Measurements from ENCODE around the gene NBPF10.
"Not testable (repeated sequence)": the region's sequence is repeated elsewhere in the genome, so short reads cannot be mapped to it uniquely, and the experiment has no call there.

The NBPF10 gene

GRCh38 chr1:146144465-146144864, at the start of gene NBPF10:
TSS of gene NBPF10 (minus strand) at chr1:146144804. CDS start at chr1:146144769, 35 bp downstream.
- intact Hi-C loops (cut with DNase I) = not testable (repeated sequence)

GRCh38 chr1:146174531-146174930, 29.9 kb upstream of the NBPF10 start:
- intact Hi-C loops (cut with DNase I) = not testable (repeated sequence)

More at GRCh38 chr1:146144465-146144864, at the start of gene NBPF10:
- DNase-seq = peak in 12 of 42 donors; percentile 1 to 40 (median 12)

GRCh38 chr1:146167740-146168139, 23.1 kb upstream of the NBPF10 start:
- intact Hi-C loops (cut with DNase I); DNase-seq: not testable (repeated sequence)

More at GRCh38 chr1:146174531-146174930, 29.9 kb upstream of the NBPF10 start:
- peak in 37 of 42 donors; percentile 3 to 79 (median 36) for DNase-seq

DNA sequence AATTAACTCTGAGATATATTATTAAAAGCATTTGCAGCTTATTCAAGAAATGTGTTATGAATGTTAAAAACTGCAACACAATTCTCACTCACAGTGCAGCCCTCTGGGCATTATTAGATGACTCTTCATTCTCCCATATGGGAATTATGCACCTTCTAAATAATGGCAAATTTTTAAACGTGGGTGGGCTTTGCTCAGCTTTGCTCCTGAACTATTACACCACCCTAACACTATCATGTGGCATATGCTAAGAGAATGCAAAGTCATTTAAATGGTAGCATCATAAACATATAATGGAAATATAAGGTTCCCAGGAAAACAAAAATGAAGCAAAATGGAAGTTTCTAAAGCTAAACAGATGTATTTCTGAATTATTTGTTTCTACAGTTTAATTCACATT, 22.7 kb upstream of the NBPF10 start:
- DNase-seq; intact Hi-C loops (cut with DNase I): not testable (repeated sequence)

All from head of caudate nucleus (tissue), 42 donors.